Right lobe of liver (tissue), 6 donors: ENCODE data around the gene TNFRSF4. TPM values are rescaled to one million over a fixed set of nuclear protein-coding genes. Genes with fewer than 3 reads are reported as not detected.

ENCODE experiments used
- ATAC-seq, 4 donors: fragments of 200-7000 bp; cut with Tn5 transposase; one replicate each; pipeline ENCODE4 v1.9.1; 2020; ENCODE audit warnings: mild to moderate bottlenecking in 4 of 4, moderate library complexity in 4 of 4
- DNase-seq, 3 donors: peaks; one replicate each; pipeline ENCODE4 v3.0.0-alpha.2; 2020
- H3K27ac ChIP-seq, 3 donors: fragments of 200-600 bp; one replicate each; pipeline ENCODE4 v1.8.0; 2022
- H3K27me3 ChIP-seq, 2 donors: fragments of 200-600 bp; one replicate each; pipeline ENCODE4 v1.8.0; 2022
- H3K36me3 ChIP-seq, 4 donors: fragments of 200-600 bp; sonication (generic) in 1 of 4; one replicate each; pipeline versions ENCODE4 v1.5.1 to v1.8.0; 2017 to 2022; ENCODE audit warnings: control low read depth in 1 of 4
- H3K4me1 ChIP-seq, 4 donors: fragments of 200-600 bp; sonication (generic) in 1 of 4; one replicate each; pipeline versions ENCODE4 v1.5.1 to v1.8.0; 2017 to 2022; ENCODE audit warnings: control low read depth in 1 of 4
- H3K4me3 ChIP-seq, 3 donors: fragments of 200-600 bp; one replicate each; pipeline ENCODE4 v1.8.0; 2022
- H3K9me3 ChIP-seq, 4 donors: fragments of 200-600 bp; sonication (generic) in 1 of 4; one replicate each; pipeline versions ENCODE4 v1.5.1 to v1.8.0; 2017 to 2022; ENCODE audit warnings: control low read depth in 1 of 4
- POLR2A ChIP-seq: fragments of 450-650 bp; IDR thresholded peaks from one replicate; pipeline ENCODE4 v1.6.1; 2017; ENCODE audit warnings: antibody characterized with exemption, mild to moderate bottlenecking
- WGBS: methylation state at CpG from one replicate; pipeline ENCODE4 v1.1.6; 2018; ENCODE audit warnings: low coverage, low lambda C conversion rate; ENCODE audit not compliant: insufficient coverage; ENCODE audit errors: missing lambda C conversion rate; 5-methylcytosine and 5-hydroxymethylcytosine counted together
- intact Hi-C, 2 donors: fragments of 100-400 bp; cut with DNase I; formaldehyde crosslinking; loops; one replicate each; pipeline versions ENCODE4 v1.11.2 to v1.14.1; 2022
- total RNA-seq, 6 experiments: library from RNA; depleted of rRNA in 2 of 6; stranded (reverse); fragments of >200 nt in 2 of 6; fragmentation: NEBNext Ultra II Directional in 3 of 6; extraction: Animal tissue kit (Norgen Biotek cat#: 25700) in 3 of 6; gene quantifications; one replicate each; pipeline versions ENCODE4 v1.1.0 to v1.2.4, GENCODE V29; 2016 to 2023
- TF ChIP-seq, protein P1 (sequence below), 4 donors: fragments of 200-600 bp in 3 of 4; fragments of 450-650 bp in 1 of 4; IDR thresholded peaks; one replicate each; pipeline versions ENCODE4 v1.5.1 to v1.8.0; 2016 to 2022; ENCODE audit warnings: antibody characterized with exemption in 4 of 4, mild to moderate bottlenecking in 2 of 4
- donor health status: DM: no; HTN: yes; CAD: no.
- donor health status: DM: no; HTN: no; CAD: no.
- donor health status: DM: no; HTN: no; CAD: no.
- donor health status: DM: no; HTN: yes; CAD: no.
- donor health status: DM: no; HTN: yes; CAD: no.

TNFRSF4 gene
- total RNA-seq, 6 experiments from 2014 or later = 0.20 to 0.99 (median 0.28) TPM; not detected in 2

DNA sequence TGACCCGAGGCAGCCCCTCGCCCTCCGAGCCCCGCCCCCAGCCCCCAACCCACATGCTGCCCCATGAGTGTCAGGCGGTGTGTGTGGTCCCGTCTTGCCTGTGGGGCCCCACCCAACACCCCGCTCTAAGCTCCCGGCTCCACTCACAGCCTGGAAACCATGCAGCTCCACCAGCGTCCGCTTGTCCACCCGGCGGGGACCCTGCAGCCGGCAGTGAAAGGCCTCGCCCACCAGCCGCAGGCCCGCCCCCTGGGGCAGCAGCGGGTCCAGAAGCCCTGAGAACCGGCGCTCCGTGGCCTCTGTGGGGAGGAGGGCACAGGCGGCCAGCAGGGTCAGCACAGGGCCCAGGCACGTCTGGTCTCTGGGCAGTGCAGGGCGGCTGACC is 29.8 kb upstream of the TNFRSF4 start:
- no peak overlapping the region for H3K27ac ChIP-seq
- no peak overlapping the region for H3K4me3 ChIP-seq
- intact Hi-C loops = loop anchor here (5.0 to 10.0 kb wide), 2 partner anchors 51 to 121 kb away; no protein-coding TSS in a partner anchor

DNA sequence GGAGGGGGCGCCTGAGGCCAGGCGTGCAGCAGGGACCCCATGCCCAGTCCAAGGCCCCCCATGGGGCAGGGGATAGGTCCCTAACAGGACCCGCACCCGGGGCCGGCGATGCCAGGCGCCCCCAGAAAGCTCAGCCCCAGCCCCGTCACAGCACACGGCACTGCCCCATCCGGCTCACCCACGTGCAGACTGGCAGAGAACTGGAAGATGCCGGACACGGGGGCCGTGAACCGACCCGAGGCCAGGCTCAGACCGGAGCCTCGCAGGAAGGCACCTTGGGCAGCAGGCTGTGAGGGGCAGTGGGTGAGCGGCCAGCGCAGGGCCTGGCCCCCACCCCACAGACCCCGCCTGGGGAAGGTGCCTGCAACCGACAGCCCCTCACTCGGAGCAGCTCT is 29.3 kb upstream of the TNFRSF4 start:
- Histone ChIP-seq H3K27me3 (no peaks in the 10 kb centered on the region), H3K4me1 (peaks cover 0 to 10% (median 0%) of the 10 kb centered on the region in 4 donors), H3K9me3 (no peaks in the 10 kb centered on the region), H3K27ac (no peak overlapping the region), H3K36me3 (no peaks in the 10 kb centered on the region), H3K4me3 (no peak overlapping the region)
- intact Hi-C loops = loop anchor here (5.0 to 10.0 kb wide), 2 partner anchors 52 to 121 kb away; no protein-coding TSS in a partner anchor
- ATAC-seq (no peak), DNase-seq (no peak)
- TF ChIP-seq, protein P1, sequence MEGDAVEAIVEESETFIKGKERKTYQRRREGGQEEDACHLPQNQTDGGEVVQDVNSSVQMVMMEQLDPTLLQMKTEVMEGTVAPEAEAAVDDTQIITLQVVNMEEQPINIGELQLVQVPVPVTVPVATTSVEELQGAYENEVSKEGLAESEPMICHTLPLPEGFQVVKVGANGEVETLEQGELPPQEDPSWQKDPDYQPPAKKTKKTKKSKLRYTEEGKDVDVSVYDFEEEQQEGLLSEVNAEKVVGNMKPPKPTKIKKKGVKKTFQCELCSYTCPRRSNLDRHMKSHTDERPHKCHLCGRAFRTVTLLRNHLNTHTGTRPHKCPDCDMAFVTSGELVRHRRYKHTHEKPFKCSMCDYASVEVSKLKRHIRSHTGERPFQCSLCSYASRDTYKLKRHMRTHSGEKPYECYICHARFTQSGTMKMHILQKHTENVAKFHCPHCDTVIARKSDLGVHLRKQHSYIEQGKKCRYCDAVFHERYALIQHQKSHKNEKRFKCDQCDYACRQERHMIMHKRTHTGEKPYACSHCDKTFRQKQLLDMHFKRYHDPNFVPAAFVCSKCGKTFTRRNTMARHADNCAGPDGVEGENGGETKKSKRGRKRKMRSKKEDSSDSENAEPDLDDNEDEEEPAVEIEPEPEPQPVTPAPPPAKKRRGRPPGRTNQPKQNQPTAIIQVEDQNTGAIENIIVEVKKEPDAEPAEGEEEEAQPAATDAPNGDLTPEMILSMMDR (IDR thresholded peaks at IDR 0.05) = no peak
- TF ChIP-seq POLR2A = no peak
- WGBS = no CpG with 5 or more reads among the region's 23 CpGs

More for the DNA sequence above, 29.8 kb upstream of the TNFRSF4 start:
- no peaks in the 10 kb centered on the region for H3K36me3 ChIP-seq
- ATAC-seq (no peak), DNase-seq (no peak)
- 40% methylated on average over 1 of the region's 23 CpGs for WGBS
- H3K4me1 ChIP-seq = peaks cover 0 to 10% (median 0%) of the 10 kb centered on the region in 4 donors
- no peaks in the 10 kb centered on the region for H3K27me3 ChIP-seq
- TF ChIP-seq, protein P1 (IDR thresholded peaks at IDR 0.05) = no peak
- TF ChIP-seq POLR2A = no peak
- no peaks in the 10 kb centered on the region for H3K9me3 ChIP-seq

DNA sequence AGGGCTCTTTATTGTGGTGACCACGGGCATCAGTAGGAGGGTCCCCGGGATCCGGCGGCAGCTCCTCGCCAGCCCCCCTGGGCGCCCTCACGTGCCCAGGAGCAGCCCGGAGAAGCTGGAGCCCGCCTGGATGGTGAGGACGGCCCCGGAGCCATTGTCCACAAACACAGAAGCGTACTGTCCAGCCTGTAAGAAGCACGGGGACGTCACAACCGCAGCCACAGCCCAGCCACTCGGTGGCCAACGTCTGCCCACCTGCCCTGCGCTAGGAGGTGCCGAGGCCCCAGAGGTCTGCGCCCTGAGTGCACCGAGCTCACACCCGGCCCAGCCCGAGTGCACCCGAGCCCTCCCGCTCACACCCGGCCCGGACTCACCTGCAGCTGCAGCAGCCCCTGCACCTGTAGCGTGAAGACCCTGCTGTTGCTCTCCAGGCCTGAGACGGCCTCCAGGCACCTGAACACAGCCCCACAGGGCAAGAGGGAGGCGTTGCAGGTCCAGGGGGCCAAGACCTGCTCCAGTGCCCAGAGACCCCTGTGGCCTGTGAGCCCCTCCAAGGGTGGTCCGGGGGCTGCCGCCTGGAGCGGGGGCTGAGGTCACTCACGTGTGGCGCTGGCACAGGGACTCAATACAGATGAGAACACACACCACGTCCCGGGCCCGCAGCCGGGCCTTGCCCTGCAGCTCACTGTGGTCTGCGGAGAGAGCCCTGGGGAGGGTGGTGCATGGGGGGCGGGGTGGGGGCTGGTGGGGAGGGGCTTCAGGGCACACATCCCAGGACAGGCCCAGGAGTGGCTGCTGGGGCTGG is 28.7 kb upstream of the TNFRSF4 start:
- TF ChIP-seq, protein P1 (IDR thresholded peaks at IDR 0.05) = no peak
- no peak for TF ChIP-seq POLR2A
- 100% methylated on average over 3 of the region's 41 CpGs for WGBS
- no peaks in the 10 kb centered on the region for H3K27me3 ChIP-seq
- no peaks in the 10 kb centered on the region for H3K36me3 ChIP-seq
- no peak overlapping the region for H3K4me3 ChIP-seq
- intact Hi-C loops = loop anchor here (5.0 to 10.0 kb wide), 2 partner anchors 52 to 120 kb away; no protein-coding TSS in a partner anchor
- no peaks in the 10 kb centered on the region for H3K9me3 ChIP-seq
- ATAC-seq (no peak), DNase-seq (no peak)
- H3K27ac ChIP-seq = no peak overlapping the region
- peaks cover 0 to 14% (median 0%) of the 10 kb centered on the region in 4 donors for H3K4me1 ChIP-seq

DNA sequence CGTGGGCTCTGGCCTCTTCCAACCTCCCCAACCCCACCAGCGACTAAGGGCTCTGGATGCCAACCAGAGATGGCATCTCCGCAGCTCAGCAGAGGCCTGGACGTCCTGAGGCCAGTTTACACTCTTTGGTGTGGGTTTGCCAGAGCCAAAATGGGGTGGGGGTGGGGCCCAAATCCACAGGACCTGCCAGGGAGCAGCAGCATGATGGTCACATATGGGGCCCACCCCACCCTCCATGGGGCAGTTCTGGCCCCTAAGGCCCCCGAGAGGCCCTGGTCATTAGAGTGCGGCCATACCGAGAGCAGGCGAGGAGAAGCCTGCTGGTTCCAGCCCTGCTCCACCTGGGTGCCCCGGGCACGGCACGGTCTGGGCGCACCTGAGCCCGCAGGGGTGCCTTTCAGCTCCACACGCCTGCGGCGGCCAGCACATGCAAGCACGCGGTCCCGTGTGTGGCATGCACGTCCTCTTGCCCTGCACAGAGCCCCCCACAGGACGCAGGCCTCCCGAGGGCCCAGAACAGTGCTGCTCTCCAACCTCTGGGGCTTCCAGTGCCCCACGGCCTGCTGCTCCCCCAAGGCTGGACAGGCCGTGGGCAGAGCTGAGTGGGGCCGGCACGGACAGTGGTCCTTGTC is 27.8 kb upstream of the TNFRSF4 start:
- Histone ChIP-seq H3K27me3 (no peaks in the 10 kb centered on the region), H3K36me3 (no peaks in the 10 kb centered on the region), H3K27ac (no peak overlapping the region), H3K4me1 (peaks cover 0 to 22% (median 0%) of the 10 kb centered on the region in 4 donors), H3K9me3 (no peaks in the 10 kb centered on the region), H3K4me3 (no peak overlapping the region)
- intact Hi-C loops = loop anchor here (5.0 to 10.0 kb wide), 2 partner anchors 53 to 119 kb away; no protein-coding TSS in a partner anchor
- DNase-seq (peak in 1 of 3 donors; percentile 51), ATAC-seq (no peak)
- whole genome bisulfite sequencing = no CpG with 5 or more reads among the region's 26 CpGs
- TF ChIP-seq, protein P1 (IDR thresholded peaks at IDR 0.05) = no peak
- no peak for TF ChIP-seq POLR2A
